Measurements from ENCODE around the gene HDAC9.

DNA sequence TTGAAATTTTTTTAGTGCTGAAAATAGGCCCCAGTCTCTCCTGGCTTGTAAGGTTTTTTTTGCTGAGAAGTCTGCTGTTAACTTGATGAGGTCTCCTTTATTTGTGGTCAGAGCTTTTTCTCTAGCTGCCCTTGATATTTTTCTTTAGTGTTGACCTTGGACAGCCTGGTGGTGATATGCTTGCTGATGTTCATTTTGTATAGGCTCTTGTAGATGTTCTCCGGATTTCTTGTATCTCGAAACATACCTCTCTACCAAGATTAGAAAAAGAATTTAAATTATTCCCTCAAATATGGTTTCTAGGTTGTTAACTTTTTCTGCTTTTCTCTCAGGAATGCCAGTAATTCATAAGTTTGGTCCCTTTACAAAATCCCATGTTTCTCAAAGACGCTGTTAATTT lies 519.5 kb downstream of the HDAC9 start:
- TF ChIP-seq, protein P1, sequence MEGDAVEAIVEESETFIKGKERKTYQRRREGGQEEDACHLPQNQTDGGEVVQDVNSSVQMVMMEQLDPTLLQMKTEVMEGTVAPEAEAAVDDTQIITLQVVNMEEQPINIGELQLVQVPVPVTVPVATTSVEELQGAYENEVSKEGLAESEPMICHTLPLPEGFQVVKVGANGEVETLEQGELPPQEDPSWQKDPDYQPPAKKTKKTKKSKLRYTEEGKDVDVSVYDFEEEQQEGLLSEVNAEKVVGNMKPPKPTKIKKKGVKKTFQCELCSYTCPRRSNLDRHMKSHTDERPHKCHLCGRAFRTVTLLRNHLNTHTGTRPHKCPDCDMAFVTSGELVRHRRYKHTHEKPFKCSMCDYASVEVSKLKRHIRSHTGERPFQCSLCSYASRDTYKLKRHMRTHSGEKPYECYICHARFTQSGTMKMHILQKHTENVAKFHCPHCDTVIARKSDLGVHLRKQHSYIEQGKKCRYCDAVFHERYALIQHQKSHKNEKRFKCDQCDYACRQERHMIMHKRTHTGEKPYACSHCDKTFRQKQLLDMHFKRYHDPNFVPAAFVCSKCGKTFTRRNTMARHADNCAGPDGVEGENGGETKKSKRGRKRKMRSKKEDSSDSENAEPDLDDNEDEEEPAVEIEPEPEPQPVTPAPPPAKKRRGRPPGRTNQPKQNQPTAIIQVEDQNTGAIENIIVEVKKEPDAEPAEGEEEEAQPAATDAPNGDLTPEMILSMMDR (IDR thresholded peaks at IDR 0.05), result no peak
- TF ChIP-seq POLR2A (IDR thresholded peaks at IDR 0.05), result no peak
- no peak for TF ChIP-seq POLR2AphosphoS5 (IDR thresholded peaks at IDR 0.05)
- TF ChIP-seq EP300 (IDR thresholded peaks at IDR 0.05), result no peak
